ENCODE measurements around the gene HPS4.
"Not testable (repeated sequence)": the region's sequence is repeated elsewhere in the genome, so short reads cannot be mapped to it uniquely, and the experiment has no call there.

Gene HPS4

DNA sequence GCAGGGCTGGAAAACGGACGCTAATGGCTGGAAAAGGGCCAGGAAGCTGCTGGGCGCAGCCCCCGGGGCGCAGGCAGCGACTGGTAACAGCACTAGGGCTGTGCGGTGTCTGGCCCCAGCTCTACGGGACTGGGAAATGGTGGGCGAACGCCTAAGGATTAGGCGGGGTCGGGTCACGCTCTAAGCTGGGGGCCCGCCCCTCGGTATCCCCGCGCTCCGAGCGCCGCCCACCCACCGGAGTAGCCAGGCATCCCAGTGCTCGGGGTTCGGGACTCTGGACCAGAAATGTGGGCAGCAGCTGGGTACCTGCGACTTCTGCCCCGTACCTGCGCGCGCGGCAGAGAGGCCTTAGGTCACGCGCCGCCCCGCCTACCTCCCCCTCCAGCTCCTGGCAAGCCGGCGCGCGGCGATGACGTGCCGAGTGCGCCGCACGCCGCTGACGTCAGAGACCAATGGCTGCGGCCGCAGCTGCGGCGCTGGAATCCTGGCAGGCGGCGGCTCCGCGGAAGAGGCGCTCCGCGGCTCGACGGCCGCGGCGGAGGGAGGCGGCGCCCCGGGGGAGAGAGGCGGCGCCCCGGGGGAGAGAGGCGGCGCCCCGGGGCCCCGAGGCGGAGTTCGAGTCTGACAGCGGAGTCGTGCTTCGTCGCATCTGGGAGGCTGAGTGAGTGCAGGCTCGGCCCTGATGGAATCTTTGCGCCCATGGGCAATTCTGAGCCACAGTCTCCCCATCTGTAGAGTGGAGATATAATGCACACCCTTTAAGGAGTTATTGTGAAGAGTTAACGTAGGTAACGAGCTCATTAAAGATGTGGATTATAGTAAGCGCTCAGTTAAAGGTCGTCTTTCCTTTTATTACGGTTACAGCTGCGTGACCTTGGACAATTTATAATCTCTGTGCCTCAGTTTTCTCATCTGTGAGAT is at the start of gene HPS4, which contains the start of gene SRRD:
HPS4 (minus strand) TSS at position 345 of the 921 bp plus-strand sequence. CDS start 2,021 bp downstream, outside the sequence.
SRRD (plus strand) TSS at position 439 of the 921 bp plus-strand sequence; CDS start at position 453, 14 bp downstream.
- peak within 1 kb of the TSS; percentile 67 for H3K27ac ChIP-seq
- no peak for TF ChIP-seq ZFX (IDR thresholded peaks at IDR 0.05; ENCODE audit: borderline replicate concordance)
- TF ChIP-seq, protein P1, sequence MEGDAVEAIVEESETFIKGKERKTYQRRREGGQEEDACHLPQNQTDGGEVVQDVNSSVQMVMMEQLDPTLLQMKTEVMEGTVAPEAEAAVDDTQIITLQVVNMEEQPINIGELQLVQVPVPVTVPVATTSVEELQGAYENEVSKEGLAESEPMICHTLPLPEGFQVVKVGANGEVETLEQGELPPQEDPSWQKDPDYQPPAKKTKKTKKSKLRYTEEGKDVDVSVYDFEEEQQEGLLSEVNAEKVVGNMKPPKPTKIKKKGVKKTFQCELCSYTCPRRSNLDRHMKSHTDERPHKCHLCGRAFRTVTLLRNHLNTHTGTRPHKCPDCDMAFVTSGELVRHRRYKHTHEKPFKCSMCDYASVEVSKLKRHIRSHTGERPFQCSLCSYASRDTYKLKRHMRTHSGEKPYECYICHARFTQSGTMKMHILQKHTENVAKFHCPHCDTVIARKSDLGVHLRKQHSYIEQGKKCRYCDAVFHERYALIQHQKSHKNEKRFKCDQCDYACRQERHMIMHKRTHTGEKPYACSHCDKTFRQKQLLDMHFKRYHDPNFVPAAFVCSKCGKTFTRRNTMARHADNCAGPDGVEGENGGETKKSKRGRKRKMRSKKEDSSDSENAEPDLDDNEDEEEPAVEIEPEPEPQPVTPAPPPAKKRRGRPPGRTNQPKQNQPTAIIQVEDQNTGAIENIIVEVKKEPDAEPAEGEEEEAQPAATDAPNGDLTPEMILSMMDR (IDR thresholded peaks at IDR 0.05): no peak

DNA sequence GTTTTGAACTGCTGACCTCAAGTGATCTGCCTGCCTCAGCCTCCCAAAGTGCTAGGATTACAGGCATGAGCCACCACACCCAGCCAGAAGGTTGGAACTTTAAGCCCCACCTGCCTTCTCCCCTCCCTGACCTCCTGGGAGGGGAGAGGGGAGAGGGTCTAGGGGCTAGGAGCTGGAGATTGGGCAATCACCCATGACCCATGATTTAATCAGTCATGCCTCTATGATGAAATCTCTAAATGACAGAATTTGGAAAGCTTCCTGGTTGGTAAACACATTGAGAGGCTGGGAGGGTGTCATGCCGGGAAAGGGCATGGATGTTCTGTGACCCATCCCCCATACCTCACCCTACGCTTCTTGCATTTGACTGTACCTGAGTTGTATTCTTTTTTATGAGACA is 45.8 kb upstream of the HPS4 start:
- TF ChIP-seq, protein P1 (IDR thresholded peaks at IDR 0.05): no peak
- no peak for TF ChIP-seq ZFX (IDR thresholded peaks at IDR 0.05; ENCODE audit: borderline replicate concordance)
- H3K27ac ChIP-seq: no peak overlapping the region

DNA sequence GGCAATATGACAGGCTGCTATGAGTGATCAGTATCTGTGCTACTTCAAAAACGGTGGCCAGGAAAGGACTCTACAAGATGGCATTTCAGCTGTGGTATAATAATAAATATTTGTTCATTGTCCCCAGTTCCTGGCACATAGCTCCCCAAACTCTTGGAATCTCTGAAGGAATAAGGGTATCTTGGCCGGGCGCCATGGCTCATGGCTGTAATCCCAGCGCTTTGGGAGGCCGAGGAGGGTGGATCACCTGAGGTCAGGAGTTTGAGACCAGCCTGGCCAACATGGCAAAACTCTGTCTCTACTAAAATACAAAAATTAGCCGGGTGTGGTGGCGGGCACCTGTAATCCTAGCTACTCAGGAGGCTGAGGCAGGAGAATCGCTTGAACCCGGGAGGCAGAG is 44.9 kb upstream of the HPS4 start:
- not testable (repeated sequence) for H3K27ac ChIP-seq

DNA sequence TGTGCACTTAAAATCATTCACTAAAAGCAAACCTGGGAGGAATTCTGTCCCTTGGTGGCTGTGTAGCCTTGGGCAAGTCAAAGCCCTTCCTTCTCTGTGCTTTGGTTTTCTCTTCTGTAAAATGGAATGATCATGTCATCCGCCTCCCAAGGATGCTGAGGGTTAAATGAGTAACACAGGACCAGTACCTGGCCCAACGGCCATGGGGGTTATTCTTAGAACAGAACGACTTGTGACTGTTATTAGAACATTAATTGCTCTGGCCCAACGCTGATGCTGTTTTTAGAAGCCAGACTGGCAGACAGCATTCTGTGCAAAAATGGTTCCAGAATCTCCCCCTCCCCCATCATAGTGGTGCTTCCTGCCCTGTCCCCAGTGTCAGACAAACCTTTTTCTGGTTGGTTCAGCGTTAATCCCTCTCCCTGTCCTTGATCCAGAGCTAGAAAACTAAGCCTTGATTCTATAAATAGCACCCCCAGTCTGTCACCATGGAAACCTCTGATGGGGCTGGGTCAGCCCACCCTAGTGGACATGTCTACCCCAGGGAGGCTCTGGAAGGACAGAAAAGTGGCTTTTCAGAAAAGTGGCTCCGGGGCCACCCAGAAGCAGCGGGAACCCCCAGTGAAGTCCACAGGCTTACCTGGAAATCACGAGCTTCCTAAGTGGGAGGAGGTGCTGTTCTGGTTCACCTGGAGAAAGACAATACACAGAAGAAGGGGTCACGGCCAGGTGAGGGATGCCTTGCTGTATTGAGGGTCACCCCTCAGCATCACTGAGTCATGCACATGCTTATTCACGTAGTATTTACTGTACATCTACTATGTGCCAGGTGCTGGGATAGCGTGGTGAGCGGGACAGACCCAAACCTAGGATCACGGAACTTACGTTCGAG is 44.2 kb upstream of the HPS4 start:
- TF ChIP-seq, protein P1 (IDR thresholded peaks at IDR 0.05): no peak
- no peak for TF ChIP-seq ZFX (IDR thresholded peaks at IDR 0.05; ENCODE audit: borderline replicate concordance)
- H3K27ac ChIP-seq: no peak overlapping the region

DNA sequence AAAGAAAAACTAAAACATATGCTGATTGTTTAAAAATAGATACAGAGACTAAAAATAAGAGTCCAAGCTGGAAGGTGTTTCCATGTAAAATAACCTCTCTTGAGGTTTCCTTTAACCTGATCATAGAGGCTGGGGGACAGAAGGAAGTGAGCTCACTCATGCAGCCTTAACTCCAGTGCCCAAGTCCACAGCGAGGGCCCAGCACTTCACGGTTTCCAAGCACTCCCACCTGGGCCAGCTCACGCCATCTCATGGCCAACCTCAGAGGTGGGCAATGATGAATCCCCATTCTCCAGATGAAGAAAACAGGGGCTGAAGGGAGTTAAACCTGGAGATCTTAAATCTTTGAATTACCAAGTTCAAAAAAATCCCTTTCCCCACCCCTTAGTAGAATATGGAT is 43.6 kb upstream of the HPS4 start:
- H3K27ac ChIP-seq: no peak overlapping the region

DNA sequence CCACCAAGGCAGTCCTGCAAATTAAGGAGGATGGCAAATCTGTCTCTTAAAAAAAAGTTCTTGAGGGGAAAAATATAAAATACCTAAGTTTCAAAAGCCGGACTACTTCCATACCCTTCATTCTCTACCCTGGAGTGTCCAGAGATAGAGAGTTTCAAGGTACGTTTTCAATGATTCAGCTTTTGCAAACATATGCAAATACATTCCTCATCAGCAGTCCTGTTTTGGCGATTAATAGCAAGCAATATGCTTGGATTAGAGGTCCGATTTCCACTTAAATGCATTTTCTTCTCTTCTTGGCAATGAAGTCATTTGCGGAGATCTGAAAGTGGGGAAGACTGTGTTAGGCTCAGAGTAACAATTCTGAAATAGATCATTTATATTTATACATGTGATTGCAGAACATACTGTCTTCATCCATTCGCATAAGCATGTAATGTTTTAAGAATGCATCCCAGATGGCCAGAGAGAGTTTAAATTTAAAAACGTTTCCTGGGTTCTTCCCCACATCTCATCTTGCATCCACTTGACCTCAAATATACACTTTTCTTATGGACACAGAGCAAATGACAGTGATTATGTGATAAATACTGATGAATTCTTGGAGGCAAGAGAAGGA is 42.5 kb upstream of the HPS4 start:
- TF ChIP-seq, protein P1 (IDR thresholded peaks at IDR 0.05): no peak
- TF ChIP-seq ZFX (IDR thresholded peaks at IDR 0.05; ENCODE audit: borderline replicate concordance): no peak
- H3K27ac ChIP-seq: no peak overlapping the region

More for the DNA sequence above, 43.6 kb upstream of the HPS4 start:
- TF ChIP-seq, protein P1 (IDR thresholded peaks at IDR 0.05): no peak
- TF ChIP-seq ZFX (IDR thresholded peaks at IDR 0.05; ENCODE audit: borderline replicate concordance): no peak

DNA sequence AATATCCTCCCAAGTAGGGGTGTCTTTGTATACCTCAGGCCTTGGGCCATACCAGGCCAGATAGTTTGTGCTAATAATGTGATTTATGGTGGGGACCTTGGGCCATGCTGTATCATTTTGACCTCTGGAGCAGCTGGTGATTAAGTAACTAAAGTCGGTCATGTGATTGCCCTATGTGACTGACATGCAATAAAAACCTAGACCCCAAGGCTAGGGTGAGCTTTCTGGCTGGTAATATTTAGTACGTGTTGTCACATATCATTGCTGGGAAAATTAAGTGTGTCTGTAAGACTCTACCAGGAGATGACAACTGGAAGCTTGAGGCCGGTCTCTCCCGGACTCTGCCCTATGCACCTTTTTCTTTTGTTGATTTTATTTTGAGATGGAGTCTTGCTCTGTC is 41.3 kb upstream of the HPS4 start:
- no peak for TF ChIP-seq ZFX (IDR thresholded peaks at IDR 0.05; ENCODE audit: borderline replicate concordance)
- TF ChIP-seq, protein P1 (IDR thresholded peaks at IDR 0.05): no peak
- no peak overlapping the region for H3K27ac ChIP-seq
